ENCODE measurements around the gene MSI1.
A peak's percentile ranks its signal among the peaks of the same experiment; 100 is the strongest.

MSI1 gene

DNA sequence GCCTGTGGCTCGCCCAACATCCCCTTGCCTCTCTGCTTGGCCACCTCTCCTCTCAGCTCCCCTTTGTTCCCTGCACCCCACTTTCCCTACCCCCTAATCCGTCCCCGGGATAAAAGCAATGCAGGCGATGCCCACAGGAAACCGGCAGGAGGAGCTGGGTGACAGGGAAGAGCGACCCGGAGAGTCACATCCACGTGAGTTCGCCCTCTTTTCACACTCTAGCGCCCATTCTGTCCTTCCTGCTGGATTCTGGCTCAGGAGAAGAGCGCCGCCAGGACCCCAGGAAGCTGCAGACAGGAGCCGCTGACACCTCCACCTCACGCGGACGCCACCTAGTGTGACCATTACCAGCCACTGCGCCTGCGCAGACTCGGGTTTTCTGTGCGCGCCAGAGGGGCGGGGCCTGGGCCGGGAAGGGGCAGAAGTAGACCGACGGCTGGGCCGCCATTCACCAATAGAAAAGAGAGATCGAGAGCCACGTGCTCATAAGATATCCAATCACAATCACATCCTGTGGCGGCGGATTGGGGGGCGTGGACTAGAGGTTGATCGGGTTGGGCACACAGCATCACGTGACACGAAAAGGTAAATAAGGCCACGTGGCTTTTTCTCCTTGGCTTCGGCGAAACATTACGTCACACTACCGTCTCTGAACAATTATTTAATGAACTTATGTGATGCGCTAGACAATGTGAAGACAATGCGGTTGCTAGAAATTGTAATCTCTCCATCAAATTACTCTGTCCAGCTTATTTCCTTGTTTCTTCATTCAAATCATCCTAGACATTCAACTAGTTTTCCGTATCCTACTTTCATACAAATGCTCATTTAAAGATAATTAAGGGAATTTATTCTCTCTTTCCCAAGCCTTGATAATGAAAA, 51.5 kb downstream of the MSI1 start:
- peak; percentile 99 for DNase-seq

DNA sequence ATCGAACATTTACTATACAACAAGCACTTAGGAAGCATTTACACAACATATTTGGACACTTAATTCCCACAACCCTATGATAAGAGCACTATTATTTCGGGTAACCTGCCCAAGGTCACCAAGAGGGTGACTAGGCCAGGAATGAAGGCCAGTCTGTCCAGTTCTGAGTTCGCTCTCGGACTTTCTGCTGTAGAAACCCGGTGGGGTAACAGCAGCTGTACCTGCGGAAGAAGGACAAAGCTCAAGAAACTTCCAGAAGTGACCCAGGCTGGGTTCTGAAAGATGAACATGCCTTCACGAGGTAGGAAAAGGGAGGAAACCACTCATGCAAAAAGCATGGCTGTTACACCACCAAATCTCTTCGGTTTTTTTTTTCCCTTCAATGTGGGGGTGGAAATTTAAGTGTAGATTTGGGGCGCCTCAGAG, 52.2 kb downstream of the MSI1 start:
- DNase-seq = no peak

DNA sequence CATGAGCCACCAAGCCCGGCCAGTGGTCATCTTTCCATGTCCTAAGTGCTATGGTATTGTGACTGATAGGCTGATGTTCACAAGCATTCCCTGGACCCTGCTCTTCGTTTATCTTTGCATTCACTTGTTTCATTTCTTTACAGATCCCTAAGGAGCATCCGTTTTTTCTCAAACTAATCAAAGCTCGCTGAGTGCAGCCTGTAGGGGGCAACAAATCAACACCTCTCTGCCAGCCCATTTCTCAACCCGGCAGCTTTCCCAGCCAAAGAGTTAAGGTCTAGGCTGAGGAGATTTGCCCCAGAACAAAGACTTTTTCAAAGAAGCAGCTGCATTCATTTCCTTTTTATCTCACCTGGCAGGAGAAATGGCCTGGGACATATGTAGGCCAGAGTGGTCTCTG, 54.7 kb downstream of the MSI1 start:
- no peak for DNase-seq

DNA sequence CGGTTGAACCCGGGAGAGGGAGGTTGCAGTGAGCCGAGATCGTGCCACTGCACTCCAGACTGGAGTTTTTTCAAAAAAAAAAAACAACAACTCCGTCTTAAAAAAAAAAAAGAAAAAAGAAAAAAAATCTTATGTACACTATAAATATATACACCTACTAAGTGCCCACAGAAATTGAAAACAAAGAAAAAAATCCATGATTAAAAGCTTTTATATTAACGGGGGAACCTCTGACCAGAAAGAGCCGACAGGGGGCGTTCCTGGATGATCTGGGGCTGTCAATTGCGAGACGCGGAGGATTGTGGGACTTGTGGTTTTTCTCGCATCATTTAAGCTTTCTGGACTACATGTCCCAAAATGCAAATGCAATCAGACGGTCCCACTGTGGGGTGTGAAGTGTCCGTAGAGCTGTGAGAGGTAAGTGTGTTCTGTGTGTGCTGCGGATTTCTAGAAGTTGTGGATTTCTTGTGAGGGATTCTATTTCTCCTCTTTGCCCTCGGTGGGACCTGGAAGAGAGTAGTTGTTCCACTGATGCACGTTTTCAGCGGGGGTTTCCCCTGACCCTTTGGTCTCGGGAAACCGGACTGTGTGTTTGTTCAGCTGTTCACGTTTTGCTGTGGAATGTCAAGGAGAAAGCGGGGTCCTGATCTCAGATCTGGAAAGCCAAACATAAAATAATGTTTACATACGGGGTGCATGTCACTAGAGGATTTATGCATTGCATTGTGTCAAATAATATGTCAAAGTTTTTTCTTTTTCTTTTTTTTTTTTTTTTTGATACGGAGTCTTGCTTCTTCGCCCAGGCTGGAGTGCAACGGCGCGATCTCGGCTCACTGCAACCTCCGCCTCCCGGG, 66.8 kb downstream of the MSI1 start, which contains the start of gene SIRT4:
SIRT4 (plus strand) TSS at position 360 of the 854 bp plus-strand sequence. CDS start 1,241 bp downstream, outside the sequence.
- DNase-seq = peak; percentile 70 to 92 (median 86)

DNA sequence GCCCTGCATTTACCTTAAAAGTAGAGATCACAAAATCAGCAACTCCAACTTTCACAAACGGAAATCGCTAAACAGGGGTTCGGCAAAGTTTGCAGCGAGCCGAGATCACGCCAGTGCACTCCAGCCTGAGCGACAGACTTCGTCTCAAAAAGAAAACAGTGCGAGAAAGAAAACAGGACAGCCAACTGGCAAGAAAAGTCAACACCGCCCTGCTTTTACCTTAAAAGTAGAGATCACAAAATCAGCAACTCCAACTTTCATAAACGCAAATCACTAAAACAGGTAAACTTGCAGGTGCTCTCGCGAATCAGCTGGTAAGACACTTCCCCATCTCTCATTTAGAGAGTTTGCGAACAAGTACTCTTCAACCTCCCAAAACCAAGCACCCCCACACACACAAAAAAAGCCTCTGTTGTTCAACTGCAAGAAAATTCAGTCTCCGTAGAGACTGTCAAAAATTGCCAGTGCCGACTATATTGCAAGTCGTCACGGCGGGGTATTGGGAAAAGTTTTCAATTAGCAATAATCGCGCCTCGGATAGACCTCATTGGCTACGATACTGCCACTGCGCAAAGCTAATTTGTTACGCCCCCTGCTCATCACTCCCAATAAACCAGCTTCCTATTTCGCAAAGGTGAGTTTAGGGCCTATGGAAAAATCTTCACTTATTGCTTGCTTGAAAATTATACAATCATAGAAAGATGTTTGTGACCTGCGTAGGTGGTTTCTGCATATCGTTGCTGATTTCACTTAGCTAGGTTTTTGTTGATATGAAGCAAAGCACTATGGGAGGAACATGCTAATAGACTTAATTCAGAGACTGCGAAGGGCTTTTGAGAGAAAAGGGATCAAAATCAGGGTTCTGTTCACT, 76.1 kb downstream of the MSI1 start, which contains the start of gene RNU4-1:
RNU4-1 (minus strand) TSS at position 577 of the 871 bp plus-strand sequence.
- peak; percentile 48 to 93 (median 67) for DNase-seq

DNA sequence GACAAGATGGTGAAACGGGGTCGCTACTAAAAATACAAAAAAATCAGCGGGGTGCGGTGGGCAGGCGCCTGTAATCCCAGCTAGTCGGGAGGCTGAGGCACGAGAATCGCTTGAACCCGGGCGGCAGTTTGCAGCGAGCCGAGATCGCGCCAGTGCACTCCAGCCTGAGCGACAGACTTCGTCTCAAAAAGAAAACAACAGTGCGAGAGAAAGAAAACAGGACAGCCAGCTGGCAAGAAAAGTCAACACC, 76.6 kb downstream of the MSI1 start:
- DNase-seq = no peak

Measured in T-helper 1 cell (primary cell).